Small intestine (tissue), 7 donors: ENCODE results near the gene DLG2. TPM values are rescaled to one million over a fixed set of nuclear protein-coding genes. Genes with fewer than 3 reads are reported as not detected.
"Not testable (repeated sequence)": the region's sequence is repeated elsewhere in the genome, so short reads cannot be mapped to it uniquely, and the experiment has no call there.

ENCODE experiments used
- DNase-seq, 2 donors: peaks; one replicate each; pipeline versions ENCODE4 v3.0.0 to v3.0.0-alpha.2; 2013
- FAIRE-seq: peaks from 2 replicates; lab custom pipeline; 2012; peaks lifted over from hg19 to GRCh38; lab: Jason Lieb, UNC
- H3K27ac ChIP-seq, 3 donors: one replicate each; pipeline ENCODE4 v1.5.1; 2013; ENCODE audit warnings: low read length in 2 of 3, mild to moderate bottlenecking in 2 of 3, control low read depth in 1 of 3, inconsistent platforms in 1 of 3, low read depth in 1 of 3, moderate library complexity in 1 of 3
- H3K27me3 ChIP-seq, 3 donors: one replicate each; pipeline ENCODE4 v1.6.1; 2013; ENCODE audit warnings: low read length in 3 of 3, inconsistent platforms in 1 of 3; ENCODE audit not compliant: control insufficient read depth in 3 of 3, insufficient read depth in 3 of 3
- H3K36me3 ChIP-seq, 3 donors: one replicate each; pipeline ENCODE4 v1.6.1; 2013; ENCODE audit warnings: low read length in 3 of 3, inconsistent platforms in 1 of 3, low read depth in 1 of 3, mild to moderate bottlenecking in 1 of 3, moderate library complexity in 1 of 3; ENCODE audit not compliant: control insufficient read depth in 3 of 3, insufficient read depth in 2 of 3
- H3K4me1 ChIP-seq, 3 donors: one replicate each; pipeline ENCODE4 v1.6.1; 2013; ENCODE audit warnings: low read length in 2 of 3, inconsistent platforms in 1 of 3, low read depth in 1 of 3, mild to moderate bottlenecking in 1 of 3, moderate library complexity in 1 of 3; ENCODE audit not compliant: control insufficient read depth in 3 of 3, insufficient read depth in 2 of 3
- H3K4me3 ChIP-seq, 3 donors: one replicate each; pipeline ENCODE4 v1.5.1; 2013; ENCODE audit warnings: low read length in 3 of 3, control low read depth in 1 of 3, inconsistent platforms in 1 of 3, low read depth in 1 of 3, mild to moderate bottlenecking in 1 of 3, moderate library complexity in 1 of 3
- H3K9me3 ChIP-seq, 2 donors: one replicate each; pipeline ENCODE4 v1.6.1; 2013; ENCODE audit warnings: low read depth in 1 of 2, low read length in 1 of 2; ENCODE audit not compliant: control insufficient read depth in 2 of 2, insufficient read depth in 1 of 2
- WGBS, 3 donors: extraction: QIAGEN DNeasy Blood & Tissue Kit; methylation state at CpG; one replicate each; pipeline ENCODE4 v1.1.7; 2013; 5-methylcytosine and 5-hydroxymethylcytosine counted together
- polyA plus RNA-seq, 4 donors: library from polyadenylated mRNA; stranded (reverse) in 3 of 4; unstranded in 1 of 4; fragments of 200-250 nt in 3 of 4; fragments of 120-200 nt in 1 of 4; gene quantifications; one replicate each; pipeline versions ENCODE4 v1.2.1 to v1.2.3, GENCODE V29; 2013
- donor health status: healthy with polysubstance abuse.
- donor health status: control.
- donor health status: control.
- donor health status: Bipolar disorder and iron deficiency.
- donor health status: healthy.

DLG2 gene
- polyA plus RNA-seq, 4 donors = 0.22 to 1.6 (median 1.1) TPM

DNA sequence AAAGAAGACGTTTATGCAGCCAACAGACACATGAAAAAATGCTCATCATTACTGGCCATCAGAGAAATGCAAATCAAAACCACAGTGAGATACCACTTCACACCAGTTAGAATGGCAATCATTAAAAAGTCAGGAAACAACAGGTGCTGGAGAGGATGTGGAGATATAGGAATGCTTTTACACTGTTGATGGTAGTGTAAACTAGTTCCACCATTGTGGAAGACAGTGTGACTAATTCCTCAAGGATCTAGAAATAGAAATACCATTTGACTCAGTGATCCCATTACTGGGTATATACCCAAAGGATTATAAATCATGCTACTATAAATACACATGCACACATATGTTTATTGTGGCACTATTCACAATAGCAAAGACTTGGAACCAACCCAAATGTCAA lies 786.9 kb downstream of the DLG2 start:
- not testable (repeated sequence) for FAIRE-seq, H3K4me1 ChIP-seq, H3K27ac ChIP-seq, H3K36me3 ChIP-seq, H3K9me3 ChIP-seq, H3K27me3 ChIP-seq, DNase-seq, H3K4me3 ChIP-seq
- WGBS, 3 donors = 57 to 79% (median 74%) methylated on average over 1 of the region's 1 CpG

DNA sequence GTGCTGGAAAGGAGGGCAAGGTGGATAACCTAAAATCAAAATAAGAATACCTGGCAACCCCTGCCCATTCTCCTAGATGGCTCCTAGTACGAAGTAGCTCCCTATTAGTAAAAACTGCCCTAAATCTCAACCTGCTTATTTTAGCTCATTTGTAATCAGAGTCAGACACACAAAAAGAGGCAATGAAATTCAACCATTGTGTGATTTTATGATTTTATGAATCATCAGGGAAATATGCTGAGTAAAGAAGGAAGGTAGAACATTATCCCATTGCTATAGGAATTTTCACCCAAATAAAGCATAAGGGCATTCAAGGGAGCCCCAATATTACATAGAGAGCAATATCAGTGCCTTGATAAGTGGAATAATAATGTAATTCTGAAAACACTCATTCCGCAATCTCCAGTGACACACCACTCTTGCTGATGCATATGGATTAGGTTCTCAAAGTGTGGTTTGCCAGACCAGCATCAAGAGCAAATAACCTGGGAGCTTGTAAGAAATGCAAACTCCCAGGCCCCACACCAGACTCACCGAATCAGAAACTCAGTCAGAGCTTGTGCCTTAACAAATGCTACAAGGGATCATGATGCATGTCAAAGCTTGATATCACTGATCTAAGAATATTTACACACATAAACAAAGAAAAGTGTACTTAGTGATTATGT lies 789.6 kb downstream of the DLG2 start:
- H3K4me1 ChIP-seq = no peaks in the 10 kb centered on the region
- H3K4me3 ChIP-seq = no peak overlapping the region
- no peak overlapping the region for H3K27ac ChIP-seq
- DNase-seq = no peak
- no peaks in the 10 kb centered on the region for H3K36me3 ChIP-seq
- no peaks in the 10 kb centered on the region for H3K27me3 ChIP-seq
- FAIRE-seq = no peak
- 82 to 93% (median 85%) methylated on average over 3 of the region's 3 CpGs for WGBS, 3 donors
- H3K9me3 ChIP-seq = no peaks in the 10 kb centered on the region

DNA sequence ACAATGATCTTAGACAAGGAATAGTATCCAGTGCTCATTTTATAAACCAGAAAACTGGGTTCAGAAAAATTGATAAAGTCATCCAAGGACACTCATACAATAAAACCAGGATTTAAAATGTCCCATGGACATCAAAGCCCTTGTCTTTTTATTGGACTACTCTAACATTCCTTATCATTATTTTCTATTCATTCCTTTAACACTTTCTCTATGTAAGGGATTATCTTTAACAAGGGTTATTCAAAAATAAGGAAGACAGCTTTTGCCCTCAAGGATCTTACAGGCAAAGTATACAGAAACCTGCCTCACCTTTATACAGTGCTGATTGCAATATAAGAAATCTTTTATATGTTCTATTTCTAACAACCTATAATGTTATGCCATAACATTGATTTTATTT lies 790.8 kb downstream of the DLG2 start:
- no peak for FAIRE-seq
- Histone ChIP-seq H3K4me3 (no peak overlapping the region), H3K9me3 (no peaks in the 10 kb centered on the region), H3K36me3 (no peaks in the 10 kb centered on the region), H3K27ac (no peak overlapping the region), H3K4me1 (no peaks in the 10 kb centered on the region), H3K27me3 (no peaks in the 10 kb centered on the region)
- DNase-seq = no peak

DNA sequence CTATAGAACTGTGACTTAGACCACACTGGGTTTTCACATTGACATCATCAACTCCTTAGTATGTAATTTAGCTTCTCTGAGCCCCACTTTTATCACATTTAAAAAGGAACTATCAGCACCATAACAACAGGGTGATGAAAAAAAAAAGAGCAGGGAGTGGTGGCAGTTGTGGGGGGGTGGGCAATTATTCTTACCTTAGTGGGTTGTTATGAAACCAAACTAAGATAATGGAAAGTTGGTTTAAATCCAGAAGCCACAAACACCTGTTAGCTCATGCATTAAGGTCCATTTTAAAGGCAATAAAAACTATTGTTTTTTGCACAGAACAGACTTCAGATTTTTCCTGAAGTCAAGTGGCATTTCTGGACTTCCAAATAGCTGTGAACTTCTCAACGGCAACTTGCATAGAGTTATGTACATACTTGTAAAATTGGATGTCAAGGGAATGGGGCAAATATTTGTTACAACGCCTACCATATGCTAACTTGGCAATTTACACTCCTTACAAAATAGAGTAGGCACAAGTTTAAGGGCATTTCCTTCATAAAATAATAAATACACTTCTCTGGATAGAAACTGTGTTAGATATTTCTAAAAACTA lies 793.6 kb downstream of the DLG2 start:
- H3K9me3 ChIP-seq = no peaks in the 10 kb centered on the region
- H3K27ac ChIP-seq = peak overlapping the region in 1 of 3 donors; percentile 2
- DNase-seq (peak in 1 of 2 donors; percentile 6), FAIRE-seq (no peak)
- no peaks in the 10 kb centered on the region for H3K4me1 ChIP-seq
- no peaks in the 10 kb centered on the region for H3K27me3 ChIP-seq
- WGBS, 3 donors = 17 to 52% (median 38%) methylated on average over 2 of the region's 2 CpGs
- H3K36me3 ChIP-seq = no peaks in the 10 kb centered on the region
- H3K4me3 ChIP-seq = no peak overlapping the region

DNA sequence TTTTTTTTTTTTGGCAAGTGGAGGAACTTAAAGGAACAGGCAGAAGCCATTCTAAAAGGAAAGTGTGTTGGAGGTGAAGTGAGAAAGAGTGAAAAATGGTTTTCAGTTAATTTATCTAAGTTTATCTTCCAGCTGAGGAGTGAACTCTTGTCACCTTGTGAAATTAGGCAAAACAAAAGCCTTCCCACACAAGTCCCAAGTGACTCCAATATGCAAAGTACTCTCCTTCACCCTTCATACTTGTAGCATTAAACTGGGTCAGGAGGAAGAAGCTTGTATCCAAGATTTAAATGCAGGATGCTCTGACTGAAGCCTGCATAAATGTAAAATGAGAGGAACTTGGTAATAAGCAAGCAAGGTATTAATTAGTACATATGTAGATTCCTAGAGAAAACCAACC lies 796.8 kb downstream of the DLG2 start:
- DNase-seq (no peak), FAIRE-seq (no peak)

DNA sequence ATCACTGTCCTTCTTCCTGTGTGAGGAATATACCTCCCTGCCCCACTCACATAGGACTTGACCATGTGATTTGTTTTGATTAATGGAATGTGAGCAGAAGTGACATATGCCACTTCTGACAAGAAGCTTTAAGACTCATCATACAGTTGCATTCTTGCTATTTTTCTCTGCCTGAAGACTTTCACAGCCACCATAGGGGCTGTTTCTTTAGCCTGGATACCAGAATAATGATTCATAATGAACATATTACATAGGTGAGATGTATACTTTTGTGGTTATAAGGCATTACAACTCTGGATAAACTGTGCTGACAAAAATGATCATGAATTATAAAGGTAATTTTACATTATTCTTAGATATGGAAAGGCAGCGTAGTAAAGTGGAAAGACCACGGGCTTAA lies 798.0 kb downstream of the DLG2 start:
- Histone ChIP-seq H3K36me3 (no peaks in the 10 kb centered on the region), H3K27me3 (peaks cover 0 to 2% (median 0%) of the 10 kb centered on the region in 3 donors), H3K27ac (no peak overlapping the region), H3K9me3 (no peaks in the 10 kb centered on the region), H3K4me1 (peaks cover 0 to 6% (median 0%) of the 10 kb centered on the region in 3 donors), H3K4me3 (no peak overlapping the region)
- 60 to 92% (median 84%) methylated on average over 2 of the region's 2 CpGs for WGBS, 3 donors
- no peak for FAIRE-seq
- no peak for DNase-seq

More for the DNA sequence above, 796.8 kb downstream of the DLG2 start:
- H3K27ac ChIP-seq = no peak overlapping the region
- no peaks in the 10 kb centered on the region for H3K36me3 ChIP-seq
- H3K4me1 ChIP-seq = no peaks in the 10 kb centered on the region
- H3K27me3 ChIP-seq = peaks cover 0 to 2% (median 0%) of the 10 kb centered on the region in 3 donors
- H3K4me3 ChIP-seq = no peak overlapping the region
- H3K9me3 ChIP-seq = no peaks in the 10 kb centered on the region

DNA sequence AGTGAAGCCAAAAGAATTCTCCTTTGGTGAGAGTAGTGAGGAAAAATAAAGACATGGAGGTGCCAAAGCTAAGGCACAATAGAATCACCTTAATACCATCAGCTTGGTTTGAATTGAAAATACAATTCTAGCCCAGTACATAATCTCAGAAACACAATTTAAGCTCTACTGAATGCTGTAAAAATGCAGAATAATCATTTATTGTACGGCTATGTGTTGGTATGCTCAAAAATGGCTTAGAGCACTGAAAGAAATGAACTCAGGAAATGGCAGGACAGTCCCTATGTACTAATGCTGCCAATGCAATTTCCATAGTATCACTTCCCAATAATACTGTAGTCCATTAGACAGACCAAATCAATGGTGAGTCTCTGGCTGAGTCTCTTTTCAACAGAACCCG lies 798.5 kb downstream of the DLG2 start:
- Histone ChIP-seq H3K27ac (no peak overlapping the region), H3K9me3 (no peaks in the 10 kb centered on the region), H3K36me3 (no peaks in the 10 kb centered on the region), H3K4me3 (no peak overlapping the region), H3K27me3 (peaks cover 0 to 2% (median 0%) of the 10 kb centered on the region in 3 donors), H3K4me1 (peaks cover 0 to 6% (median 0%) of the 10 kb centered on the region in 3 donors)
- FAIRE-seq = no peak
- no peak for DNase-seq
- 82 to 95% (median 84%) methylated on average over 2 of the region's 2 CpGs for WGBS, 3 donors

DNA sequence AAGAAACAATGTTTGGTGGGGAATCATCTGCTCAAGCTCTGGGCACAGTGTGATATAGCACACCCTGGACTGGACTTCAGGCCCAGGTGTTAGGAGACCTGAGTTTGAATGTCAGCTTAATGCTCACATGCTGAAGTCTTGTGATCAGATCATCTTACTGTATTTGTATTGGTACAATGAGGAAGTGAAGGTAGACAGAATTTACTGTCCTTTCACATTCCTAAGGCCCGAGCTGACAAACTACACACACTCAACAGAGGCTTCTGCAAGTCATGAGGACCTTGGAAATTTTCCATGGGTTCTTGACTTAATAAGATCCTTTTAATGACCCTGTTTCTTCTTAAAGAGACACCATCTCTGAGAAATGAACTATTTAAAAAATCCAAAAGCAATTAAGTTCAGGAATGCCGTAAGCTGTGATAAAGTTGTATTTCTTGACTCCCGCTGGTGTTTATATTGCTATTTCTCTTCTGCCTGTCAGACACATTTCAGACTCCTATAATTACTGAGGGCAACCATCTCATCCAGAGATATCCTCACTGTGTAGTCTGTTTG lies 802.0 kb downstream of the DLG2 start:
- Histone ChIP-seq H3K36me3 (no peaks in the 10 kb centered on the region), H3K27ac (peak overlapping the region in 1 of 3 donors; percentile 30), H3K9me3 (no peaks in the 10 kb centered on the region), H3K4me3 (no peak overlapping the region), H3K4me1 (peaks cover 0 to 6% (median 0%) of the 10 kb centered on the region in 3 donors), H3K27me3 (peaks cover 0 to 2% (median 0%) of the 10 kb centered on the region in 3 donors)
- WGBS, 3 donors = 55 to 67% (median 65%) methylated on average over 3 of the region's 3 CpGs
- FAIRE-seq (no peak), DNase-seq (peak in 1 of 2 donors; percentile 72)
